HG03135 (cell line): ENCODE measurements around the gene S100P.

Source experiments
- ATAC-seq: cut with Tn5 transposase; IDR thresholded peaks from one replicate; pipeline ENCODE4 v1.9.1; 2021; ENCODE audit warnings: mild to moderate bottlenecking, moderate library complexity; ENCODE audit not compliant: unreplicated experiment

The S100P gene

DNA sequence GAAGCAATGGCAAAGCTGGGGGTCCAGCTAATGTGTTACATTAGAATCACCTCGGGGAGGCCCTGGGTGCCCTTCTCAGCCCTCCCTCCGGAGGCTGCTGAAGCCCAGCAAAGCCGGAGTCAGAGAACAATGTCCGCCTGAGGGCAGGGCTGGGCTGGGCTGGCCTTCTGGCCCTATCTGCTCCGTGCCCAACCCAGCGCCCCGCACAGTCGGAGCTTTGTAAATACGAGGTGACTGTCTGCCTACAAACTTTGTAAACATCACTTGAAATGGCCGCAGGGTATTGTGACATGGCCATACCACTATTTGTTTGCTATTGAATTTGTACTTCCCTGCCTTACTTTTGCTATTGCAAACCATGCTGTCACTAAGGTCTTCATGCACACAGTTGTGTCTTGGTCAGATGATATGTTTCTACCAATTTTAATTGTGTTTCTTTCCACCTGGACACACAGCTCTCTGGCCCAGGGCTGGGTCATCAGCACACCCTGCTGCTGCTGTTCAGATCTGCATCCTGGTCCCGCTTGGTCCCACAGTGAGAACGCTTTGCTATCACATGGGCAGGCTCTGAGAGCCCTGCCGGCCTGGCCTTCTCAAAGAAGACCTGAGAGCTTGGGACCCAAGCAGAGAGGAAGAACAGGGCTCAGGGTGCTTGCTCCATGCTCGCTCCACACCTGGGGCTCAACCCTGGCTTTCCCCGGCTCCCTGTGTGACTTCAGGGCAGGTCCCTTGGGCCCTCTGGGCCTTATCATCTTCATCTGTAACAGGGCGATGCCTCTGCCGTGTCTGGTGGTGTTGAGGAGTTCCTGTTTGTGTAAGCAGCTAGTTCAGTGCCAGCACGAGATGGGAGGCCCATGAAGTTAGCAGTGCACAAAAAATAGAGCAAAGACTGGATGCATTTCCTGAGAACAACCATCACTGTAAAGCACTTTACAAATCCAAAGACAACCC lies 2.3 kb downstream of the S100P start:
- no peak for ATAC-seq

DNA sequence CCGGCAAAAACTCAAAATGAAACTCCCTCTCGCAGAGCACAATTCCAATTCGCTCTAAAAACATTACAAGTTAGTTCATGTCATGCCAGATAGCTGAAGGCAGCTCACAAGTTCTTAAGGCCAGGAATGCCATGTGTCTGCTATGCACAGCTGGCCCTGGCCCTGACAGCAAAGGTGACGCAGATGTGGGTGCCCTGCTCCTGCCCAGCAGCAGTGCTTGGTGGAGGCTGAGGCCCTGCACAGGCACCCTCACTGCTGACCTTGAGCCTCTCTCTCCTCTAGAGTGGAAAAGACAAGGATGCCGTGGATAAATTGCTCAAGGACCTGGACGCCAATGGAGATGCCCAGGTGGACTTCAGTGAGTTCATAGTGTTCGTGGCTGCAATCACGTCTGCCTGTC lies 2.9 kb downstream of the S100P start:
- no peak for ATAC-seq

DNA sequence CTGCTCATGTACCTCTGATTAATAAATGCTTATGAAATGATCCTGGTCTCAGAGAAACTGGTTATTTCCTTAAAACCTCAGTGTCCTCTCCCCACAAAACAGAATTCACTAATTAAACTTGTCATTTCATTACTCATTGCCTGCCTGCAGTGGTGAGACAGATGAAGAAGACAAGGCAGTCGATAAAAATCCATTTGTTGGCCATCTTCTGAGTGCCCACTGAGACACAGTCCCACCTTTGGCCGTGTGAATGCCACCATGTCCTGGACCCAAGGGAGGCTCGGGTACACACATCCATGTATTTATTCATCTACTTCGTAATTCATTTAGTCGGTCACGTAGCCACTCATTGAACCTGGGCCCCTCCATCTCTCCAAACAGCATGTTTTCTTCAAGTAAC lies 3.5 kb downstream of the S100P start:
- ATAC-seq: no peak

DNA sequence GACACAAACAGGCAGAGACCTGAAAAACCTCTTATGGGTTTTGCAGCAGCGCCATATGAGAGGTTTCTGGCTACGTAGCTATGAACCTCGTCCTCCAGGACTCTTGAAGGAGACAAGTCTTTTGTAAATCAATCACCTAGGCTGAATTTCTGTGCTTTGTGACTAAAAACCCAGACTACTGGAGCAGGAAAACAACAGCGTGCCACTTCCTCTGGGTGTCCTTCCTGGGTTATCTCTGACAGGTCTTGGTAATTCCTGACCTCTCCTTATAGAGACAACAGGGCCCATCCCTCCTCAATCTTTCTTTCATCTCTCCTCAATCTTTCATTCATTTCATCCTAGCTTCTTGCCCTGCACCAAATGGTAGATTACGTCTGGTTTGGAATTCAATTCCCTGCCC lies 5.7 kb downstream of the S100P start:
- no peak for ATAC-seq

DNA sequence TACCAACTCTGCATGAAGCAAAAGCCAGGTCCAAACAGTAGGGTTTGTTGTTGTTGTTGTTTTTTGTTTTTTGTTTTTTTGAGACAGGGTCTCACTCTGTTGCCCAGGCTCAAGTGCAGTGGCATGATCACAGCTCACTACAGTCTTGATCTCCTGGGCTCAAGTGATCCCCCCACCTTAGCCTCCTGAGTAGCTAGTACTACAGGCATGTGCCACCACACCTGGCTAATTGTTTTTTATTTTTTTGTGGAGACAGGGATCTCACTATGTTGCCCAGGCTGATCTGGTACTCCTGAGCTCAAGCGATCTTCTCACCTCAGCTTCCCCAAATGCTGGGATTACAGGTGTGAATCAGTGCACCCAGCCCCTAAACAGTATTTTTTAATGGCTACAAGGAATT lies 6.2 kb downstream of the S100P start:
- ATAC-seq: no peak

DNA sequence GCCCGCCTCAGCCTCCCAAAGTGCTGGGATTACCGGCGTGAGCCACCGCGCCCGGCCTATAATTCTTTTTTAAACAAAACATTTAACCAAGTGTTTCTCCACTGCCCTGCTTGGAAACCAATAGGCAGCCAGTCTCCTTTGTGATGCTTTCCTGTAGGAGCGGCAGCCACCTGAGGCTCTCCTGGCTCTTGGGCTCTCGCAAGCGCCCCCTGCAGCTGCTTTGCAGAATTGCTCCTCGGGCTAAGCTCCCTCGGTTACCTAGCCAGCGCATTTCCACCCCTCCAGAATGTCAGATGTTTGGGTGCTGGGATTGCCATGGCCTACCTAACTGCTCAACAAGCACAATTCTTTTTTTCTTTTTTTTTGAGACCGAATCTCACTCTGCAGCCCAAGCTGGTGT lies 7.7 kb downstream of the S100P start:
- no peak for ATAC-seq

DNA sequence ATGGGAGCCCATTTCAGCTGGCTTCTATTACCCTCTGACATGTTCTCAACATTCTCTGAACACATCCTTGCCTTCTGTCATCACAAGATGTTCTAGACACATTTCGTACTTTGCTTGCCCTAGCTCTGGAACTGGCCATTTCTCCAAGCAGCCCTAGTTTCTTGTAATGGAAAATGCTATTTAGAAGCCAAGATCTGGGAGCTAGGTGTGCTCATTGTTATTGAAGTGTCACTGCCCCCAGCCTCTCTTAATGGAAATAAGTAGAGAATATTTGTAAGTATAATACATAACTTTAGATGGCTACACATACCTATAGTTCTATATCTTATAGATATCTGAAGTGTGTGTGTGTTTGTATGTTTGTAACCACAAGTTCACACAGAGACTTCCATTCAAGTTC lies 9.1 kb downstream of the S100P start:
- ATAC-seq: no peak

DNA sequence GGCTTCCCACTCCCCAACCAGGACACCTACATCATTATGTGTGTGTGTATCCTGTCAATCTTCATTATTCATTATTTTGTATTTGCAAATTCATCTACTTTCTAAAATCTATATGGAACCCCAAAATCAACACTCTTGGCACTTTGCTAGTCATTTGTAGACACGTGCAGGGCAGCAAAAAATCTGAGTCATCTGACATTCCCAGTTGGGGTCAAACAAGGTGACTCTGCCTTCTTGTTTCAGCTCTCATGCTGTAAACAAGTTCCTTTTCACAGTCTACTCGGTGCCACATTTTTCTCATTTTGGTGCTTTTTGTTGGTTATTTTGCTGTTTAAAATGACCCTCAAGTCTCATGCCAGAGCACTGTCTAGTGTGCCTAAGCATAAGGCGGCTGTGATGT lies 10.1 kb downstream of the S100P start:
- ATAC-seq: no peak

DNA sequence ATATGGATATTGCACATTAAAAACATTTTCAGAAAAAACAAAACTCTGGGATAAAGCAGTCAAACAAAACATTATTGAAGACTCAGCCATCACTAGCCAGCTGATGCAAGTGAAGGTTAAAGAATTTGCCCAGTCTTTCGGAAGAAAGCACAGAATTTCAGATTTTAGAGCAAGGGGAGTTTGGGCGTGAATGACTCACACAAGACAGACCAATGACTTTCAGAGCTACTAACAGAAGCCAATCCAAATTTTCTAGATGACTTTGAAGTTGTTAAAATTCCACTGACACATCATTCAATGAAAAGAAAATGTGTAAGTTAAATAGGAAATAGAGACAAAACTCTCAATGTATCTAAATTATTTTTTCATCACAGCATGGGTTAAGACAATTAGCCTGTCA lies 12.0 kb downstream of the S100P start:
- no peak for ATAC-seq

DNA sequence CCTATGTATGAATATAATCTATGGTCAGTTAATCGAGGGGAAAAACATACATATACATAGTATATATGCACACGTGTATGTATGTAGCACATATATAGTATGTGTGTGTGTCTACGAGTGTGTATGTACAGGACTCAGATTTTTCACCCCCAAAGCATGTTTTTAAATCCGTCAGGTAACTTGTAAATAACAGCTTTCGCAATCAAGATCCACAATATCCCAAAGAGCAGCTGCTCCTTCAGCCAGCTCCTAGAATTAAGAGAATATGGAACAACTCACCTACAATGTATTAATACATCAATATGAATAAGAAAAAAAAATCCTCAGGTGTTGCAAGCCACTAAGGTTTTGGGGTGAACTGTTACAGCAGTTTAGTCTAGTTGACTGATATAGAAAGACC lies 12.5 kb downstream of the S100P start:
- no peak for ATAC-seq

DNA sequence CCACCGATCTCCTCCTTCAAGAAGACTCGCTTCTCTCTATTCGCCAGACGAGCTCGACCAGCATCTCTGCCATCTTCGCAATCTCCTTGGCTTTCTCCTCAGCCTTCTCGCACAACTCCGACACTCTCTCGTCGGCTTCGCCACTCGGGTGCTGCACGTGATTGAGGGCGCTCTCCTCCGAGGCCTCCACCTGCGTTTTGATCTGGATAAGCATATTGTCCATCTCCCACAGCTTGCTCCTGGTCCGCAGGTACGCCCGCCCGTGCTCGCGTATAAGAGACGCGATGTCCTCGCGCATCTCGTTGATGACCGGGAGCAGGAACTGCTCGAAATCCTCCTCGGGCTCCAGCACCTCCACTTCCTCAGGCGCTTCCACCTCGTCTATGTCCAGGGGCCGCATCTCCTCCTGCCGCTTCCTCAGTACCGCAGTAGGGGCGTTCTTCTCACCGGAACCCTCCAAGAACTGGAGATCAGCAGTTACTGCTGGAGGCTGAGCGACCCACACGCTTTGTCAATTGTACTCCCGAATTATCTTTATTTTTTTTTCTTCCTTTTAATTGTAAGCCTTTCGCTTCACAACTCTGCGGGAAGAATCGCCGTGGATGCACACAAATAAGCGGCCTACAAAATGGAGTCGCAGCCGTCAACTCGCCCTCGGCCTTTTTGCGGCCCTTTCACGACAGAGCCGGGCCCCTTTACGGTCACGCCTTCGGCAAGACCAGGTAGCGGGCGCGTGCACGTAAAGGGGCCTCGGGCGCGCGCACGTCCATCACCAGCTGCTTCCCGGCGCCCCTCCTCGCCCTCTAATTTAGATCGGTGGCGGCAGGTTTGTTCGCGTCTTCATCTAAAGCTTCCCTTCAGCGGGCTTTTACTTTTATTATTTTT lies 15.8 kb downstream of the S100P start, which contains the start of gene MRFAP1L1:
MRFAP1L1 (minus strand) TSS at position 636 of the 885 bp plus-strand sequence; CDS start at position 400, 236 bp downstream.
- peak; percentile 67 for ATAC-seq

DNA sequence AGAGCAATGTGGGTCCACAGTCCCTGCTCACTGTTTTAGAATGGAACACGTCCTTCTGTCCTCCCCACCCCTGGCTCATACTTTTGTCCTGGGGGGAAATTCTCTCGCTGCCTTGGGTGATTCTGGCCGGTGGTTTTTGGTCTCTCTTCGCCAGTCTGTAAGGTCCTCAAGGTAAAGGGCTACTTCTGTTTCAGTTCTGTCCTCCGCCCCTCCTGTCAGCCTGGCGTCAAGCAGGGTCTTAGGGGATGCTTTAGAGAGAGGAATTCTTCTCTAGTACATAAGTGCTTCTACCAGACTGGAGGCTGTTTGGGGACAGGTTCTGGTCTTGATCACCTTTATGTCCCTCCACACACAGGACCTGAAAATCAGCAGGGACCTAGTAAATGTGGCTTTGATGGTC lies 16.6 kb downstream of the S100P start:
- ATAC-seq: no peak

DNA sequence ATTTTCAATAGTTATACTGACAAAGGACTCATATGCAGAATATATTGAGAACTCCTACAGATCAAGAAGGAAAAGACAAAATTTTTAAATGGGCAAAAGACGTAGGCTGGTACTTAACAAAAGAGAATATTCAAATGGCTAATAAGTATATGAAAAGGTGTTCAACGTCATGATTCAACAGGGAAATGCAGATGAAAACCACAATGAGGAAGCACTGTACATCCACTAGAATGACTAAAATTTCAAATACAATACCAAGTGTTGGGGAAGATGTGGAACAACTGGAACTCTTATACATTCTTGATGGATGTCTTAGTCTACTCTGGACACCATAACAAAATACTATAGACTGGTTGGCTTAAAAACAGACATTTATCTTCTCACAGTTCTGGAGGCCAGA lies 17.3 kb downstream of the S100P start:
- ATAC-seq: no peak

DNA sequence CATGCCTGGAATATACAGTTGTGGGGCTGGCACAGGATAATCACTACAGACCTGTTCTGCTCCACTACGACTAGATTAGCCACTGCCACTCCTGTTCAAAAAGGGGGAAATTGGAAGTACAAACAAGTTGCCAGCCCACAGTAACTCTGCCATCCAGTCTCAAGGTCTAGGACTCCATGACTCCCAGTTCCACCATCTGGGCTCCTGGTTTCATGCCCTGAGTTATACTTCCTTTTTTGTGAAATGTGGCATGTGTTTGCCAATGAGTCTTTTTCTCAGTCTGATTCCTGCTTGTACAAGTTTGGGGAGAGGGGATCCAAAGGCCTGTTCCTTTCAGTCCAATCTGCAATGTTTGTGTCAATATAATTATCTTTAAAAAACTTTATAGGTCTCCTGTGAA lies 21.3 kb downstream of the S100P start:
- ATAC-seq: no peak

DNA sequence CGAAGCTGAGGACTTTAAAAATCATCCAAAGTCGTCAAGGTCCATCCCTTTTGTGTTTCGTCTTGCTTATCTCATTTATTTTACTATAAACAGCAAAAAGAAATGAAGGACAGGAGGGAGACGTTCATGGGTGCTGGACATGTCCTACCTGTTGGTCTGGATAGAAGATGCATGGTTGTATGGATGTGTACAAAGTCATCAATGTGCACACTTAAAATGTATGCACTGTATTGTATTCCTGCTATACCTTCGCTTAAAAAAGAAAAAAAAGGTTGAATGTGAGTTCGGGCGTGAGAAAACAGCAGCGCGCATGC lies 22.0 kb downstream of the S100P start:
- no peak for ATAC-seq

DNA sequence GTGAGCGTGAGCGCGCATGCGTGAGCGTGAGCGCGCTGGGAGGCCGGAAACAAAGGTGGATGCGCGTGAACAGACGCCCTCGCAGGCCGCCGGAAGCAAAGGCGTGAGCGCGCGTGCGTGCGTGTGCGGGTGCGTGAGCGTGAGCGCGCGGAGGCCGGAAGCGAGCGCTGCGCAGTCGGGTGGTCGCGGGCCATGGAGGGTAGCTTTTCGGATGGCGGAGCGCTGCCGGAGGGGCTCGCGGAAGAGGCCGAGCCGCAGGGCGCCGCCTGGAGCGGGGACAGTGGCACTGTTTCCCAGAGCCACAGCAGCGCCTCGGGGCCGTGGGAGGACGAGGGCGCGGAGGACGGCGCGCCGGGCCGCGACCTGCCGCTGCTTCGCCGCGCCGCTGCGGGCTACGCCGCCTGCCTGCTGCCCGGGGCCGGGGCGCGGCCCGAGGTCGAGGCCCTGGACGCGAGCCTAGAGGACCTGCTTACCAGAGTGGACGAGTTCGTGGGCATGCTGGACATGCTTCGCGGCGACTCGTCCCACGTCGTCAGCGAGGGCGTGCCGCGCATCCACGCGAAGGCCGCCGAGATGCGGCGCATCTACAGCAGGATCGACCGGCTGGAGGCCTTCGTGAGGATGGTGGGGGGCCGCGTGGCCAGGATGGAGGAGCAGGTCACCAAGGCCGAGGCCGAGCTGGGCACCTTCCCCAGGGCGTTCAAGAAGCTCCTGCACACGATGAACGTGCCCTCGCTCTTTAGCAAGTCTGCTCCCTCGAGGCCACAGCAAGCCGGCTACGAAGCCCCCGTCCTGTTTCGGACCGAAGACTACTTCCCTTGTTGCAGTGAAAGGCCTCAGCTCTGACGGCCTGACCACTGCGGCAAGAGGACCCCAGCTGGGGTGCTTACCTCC lies 22.6 kb downstream of the S100P start, which contains the start of gene BLOC1S4:
BLOC1S4 (plus strand) TSS at position 157 of the 894 bp plus-strand sequence; CDS start at position 193, 36 bp downstream.
- ATAC-seq: peak; percentile 72

DNA sequence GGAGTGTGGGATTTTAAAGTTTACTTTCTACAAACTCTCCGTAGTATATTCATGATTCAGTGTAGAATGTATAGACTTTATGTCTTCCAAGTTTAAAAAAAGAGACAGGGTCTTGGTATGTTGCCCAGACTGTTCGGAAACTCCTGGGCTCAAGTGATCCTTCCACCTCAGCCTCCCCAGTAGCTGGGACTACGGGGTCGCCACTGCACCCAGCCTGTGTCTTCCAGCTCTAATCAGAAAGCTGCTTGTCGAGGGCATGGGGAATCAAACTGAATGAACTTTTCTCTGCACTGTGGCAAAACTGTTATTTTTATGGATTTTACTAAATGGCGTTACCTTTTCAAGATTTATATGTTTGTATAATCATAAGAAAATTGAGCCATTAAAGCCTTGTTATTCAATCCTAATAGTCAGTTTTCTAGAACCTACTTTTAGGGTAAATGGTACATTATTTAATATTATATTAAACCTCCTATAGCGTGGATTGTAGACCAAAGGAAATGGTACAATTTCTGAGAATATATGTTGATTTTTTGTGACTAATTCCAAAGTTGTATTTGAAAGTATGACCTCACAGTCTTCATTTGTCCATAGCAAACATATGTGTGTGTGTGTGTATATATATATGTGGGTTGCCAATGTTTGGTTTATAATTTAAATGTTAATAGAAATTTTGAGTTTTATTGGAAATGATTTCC lies 23.4 kb downstream of the S100P start:
- no peak for ATAC-seq

DNA sequence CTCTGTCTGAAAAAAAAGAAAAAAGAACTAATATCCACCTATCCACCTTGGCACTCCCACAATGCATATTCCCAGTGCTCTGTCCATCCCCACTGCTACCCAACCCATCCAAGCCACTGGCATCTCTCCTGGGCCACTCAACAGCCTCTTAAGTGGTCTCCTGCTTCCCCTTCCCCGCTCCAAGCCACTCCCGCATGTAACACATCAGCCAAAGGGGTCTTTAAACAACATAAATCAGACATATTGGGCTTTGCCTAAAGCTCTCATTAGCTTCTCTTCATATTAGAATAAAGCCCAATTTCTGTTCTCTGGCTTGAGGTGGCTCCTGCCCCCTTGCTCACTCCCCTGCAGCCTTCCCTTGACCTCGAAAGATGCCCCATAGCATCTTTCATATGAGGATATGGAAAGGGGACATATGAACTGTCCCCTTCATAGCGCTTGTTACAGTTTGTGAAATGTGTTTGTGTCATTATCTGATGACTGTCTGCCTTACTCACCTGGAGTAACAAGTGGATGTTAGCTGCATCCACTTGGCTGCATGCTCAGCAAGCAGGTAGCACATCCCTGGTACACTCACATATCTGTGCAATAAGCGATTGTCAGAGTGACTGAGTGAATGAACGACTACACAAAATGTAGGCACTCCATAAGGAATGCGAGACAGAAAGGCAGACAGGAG lies 25.4 kb downstream of the S100P start:
- ATAC-seq: no peak

DNA sequence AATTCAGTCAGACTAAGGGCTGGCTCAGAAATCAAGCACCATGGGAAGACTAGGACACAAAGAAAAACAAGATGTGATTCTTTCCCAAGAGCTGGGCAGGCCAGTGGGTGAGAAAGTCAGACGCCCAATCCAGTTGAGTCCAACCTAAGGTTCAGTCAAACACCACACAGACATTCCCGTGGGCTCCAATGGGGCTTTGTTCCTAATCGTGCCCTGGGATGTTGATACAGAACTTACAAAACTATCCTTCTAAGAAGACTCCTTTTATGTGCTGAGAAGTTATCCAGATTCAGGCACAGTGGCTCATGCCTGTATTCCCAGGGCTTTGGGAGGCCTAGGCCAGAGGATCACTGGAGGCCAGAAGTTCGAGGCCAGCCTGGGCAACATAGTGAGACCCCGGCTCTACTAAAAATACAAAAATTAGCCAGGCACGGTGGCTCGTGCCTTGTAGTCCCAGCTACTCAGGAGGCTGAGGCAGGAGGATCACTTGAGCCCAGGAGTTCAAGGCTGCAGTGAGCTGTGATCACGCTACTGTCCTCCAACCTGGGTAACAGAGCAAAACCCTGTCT lies 26.0 kb downstream of the S100P start:
- ATAC-seq: no peak
